GM23338 (cell line): ENCODE results near the gene PTPRF. TPM values are rescaled to one million over a fixed set of nuclear protein-coding genes. Genes with fewer than 3 reads are reported as not detected.

ENCODE experiments used
- ATAC-seq: fragments of 200-7000 bp; cut with Tn5 transposase; 3 replicates; pipeline ENCODE4 v1.9.1; 2020
- DNase-seq: peaks from one replicate; pipeline ENCODE4 v3.0.0-alpha.2; 2015; ENCODE audit warnings: low spot score
- H2AFZ ChIP-seq: fragments of 200-600 bp; sonication (generic); 2 replicates; pipeline ENCODE4 v1.8.0; 2016; ENCODE audit warnings: antibody characterized with exemption, mild to moderate bottlenecking, moderate library complexity
- H3F3A ChIP-seq: fragments of 200-600 bp; sonication (generic); replicated peaks from 2 replicates; pipeline ENCODE4 v1.8.0; 2017; ENCODE audit warnings: antibody characterized with exemption, mixed run types, low read depth
- H3K27ac ChIP-seq: fragments of 200-600 bp; sonication (generic); 2 replicates; pipeline ENCODE4 v1.6.1; 2016; ENCODE audit warnings: low read depth
- H3K27me3 ChIP-seq: fragments of 200-600 bp; sonication (generic); 2 replicates; pipeline ENCODE4 v1.8.0; 2016; ENCODE audit warnings: mild to moderate bottlenecking, mixed run types, moderate library complexity; ENCODE audit not compliant: insufficient read depth
- H3K36me3 ChIP-seq: fragments of 200-600 bp; sonication (generic); 2 replicates; pipeline ENCODE4 v1.8.0; 2016; ENCODE audit warnings: mild to moderate bottlenecking; ENCODE audit not compliant: insufficient read depth
- H3K4me1 ChIP-seq: fragments of 200-600 bp; sonication (generic); 2 replicates; pipeline ENCODE4 v1.8.0; 2016; ENCODE audit warnings: mild to moderate bottlenecking, moderate library complexity; ENCODE audit not compliant: insufficient read depth
- H3K4me2 ChIP-seq: fragments of 200-600 bp; sonication (generic); 2 replicates; pipeline ENCODE4 v1.7.1; 2017; ENCODE audit warnings: mixed run types
- H3K4me3 ChIP-seq: fragments of 200-600 bp; sonication (generic); 2 replicates; pipeline ENCODE4 v1.6.1; 2016; ENCODE audit warnings: mixed run types
- H3K79me2 ChIP-seq: fragments of 200-600 bp; sonication (generic); replicated peaks from 2 replicates; pipeline ENCODE4 v1.8.0; 2017; ENCODE audit warnings: mild to moderate bottlenecking; ENCODE audit not compliant: insufficient read depth
- H3K9me2 ChIP-seq: fragments of 200-600 bp; sonication (generic); 2 replicates; pipeline ENCODE4 v1.8.0; 2017; ENCODE audit not compliant: insufficient read depth
- H4K20me1 ChIP-seq: fragments of 200-600 bp; sonication (generic); replicated peaks from 2 replicates; pipeline ENCODE4 v1.8.0; 2017; ENCODE audit warnings: mild to moderate bottlenecking; ENCODE audit not compliant: insufficient read depth
- H3K27ac Mint-ChIP-seq: 2 replicates; pipeline ENCODE4 v1.8.0; 2020; ENCODE audit warnings: inconsistent platforms, mild to moderate bottlenecking, moderate library complexity, mixed read lengths
- H3K27me3 Mint-ChIP-seq: 3 replicates; pipeline ENCODE4 v1.8.0; 2022; ENCODE audit warnings: low read depth, mild to moderate bottlenecking, moderate library complexity, mixed read lengths, inconsistent platforms; ENCODE audit not compliant: insufficient read depth, poor library complexity
- H3K36me3 Mint-ChIP-seq: 3 replicates; pipeline ENCODE4 v1.8.0; 2021; ENCODE audit warnings: low read depth, mild to moderate bottlenecking, inconsistent platforms, moderate library complexity, mixed read lengths
- H3K4me1 Mint-ChIP-seq: 3 replicates; pipeline ENCODE4 v1.8.0; 2020; ENCODE audit warnings: mild to moderate bottlenecking, inconsistent platforms, mixed read lengths
- H3K4me3 Mint-ChIP-seq: 3 replicates; pipeline ENCODE4 v1.8.0; 2021; ENCODE audit warnings: moderate library complexity, mild to moderate bottlenecking, inconsistent platforms, mixed read lengths
- H3K9me3 Mint-ChIP-seq: 3 replicates; pipeline ENCODE4 v1.8.0; 2020; ENCODE audit warnings: moderate library complexity, mild to moderate bottlenecking, inconsistent platforms, mixed read lengths
- CREB1 ChIP-seq: fragments of 250-450 bp; sonication (Bioruptor Pico); IDR thresholded peaks from 2 replicates; pipeline ENCODE4 v1.5.0; 2020; ENCODE audit warnings: low read depth, mild to moderate bottlenecking, moderate library complexity
- EZH2phosphoT487 ChIP-seq: fragments of 200-600 bp; sonication (generic); IDR thresholded peaks from one replicate; pipeline ENCODE4 v1.8.1; 2018; ENCODE audit warnings: antibody characterized with exemption; ENCODE audit not compliant: unreplicated experiment
- NANOG ChIP-seq: IDR thresholded peaks from 2 replicates; pipeline ENCODE4 v1.6.1; 2016; ENCODE audit warnings: antibody characterized with exemption, borderline replicate concordance
- POLR2AphosphoS5 ChIP-seq: IDR thresholded peaks from 2 replicates; pipeline ENCODE4 v1.6.1; 2016; ENCODE audit warnings: antibody characterized with exemption, low read depth
- STAT1 ChIP-seq: IDR thresholded peaks from one replicate; pipeline ENCODE4 v1.6.1; 2016; ENCODE audit warnings: antibody characterized with exemption; ENCODE audit not compliant: unreplicated experiment
- ZNF114 ChIP-seq: fragments of 250-450 bp; sonication (Bioruptor Pico); IDR thresholded peaks from 2 replicates; pipeline ENCODE4 v1.5.0; 2020; ENCODE audit warnings: mild to moderate bottlenecking, moderate library complexity
- polyA plus RNA-seq: library from polyadenylated mRNA; unstranded; fragments of >200 nt; fragmentation: Nextera tagmentation; extraction: Ambion mirVana; gene quantifications from 2 replicates; pipeline ENCODE4 v1.2.1, GENCODE V29; 2016
- total RNA-seq: library from RNA; depleted of rRNA; stranded (reverse); fragments of >200 nt; shearing (Covaris generic); gene quantifications from 2 replicates; pipeline ENCODE4 v1.2.3, GENCODE V29; 2014
- TF ChIP-seq, protein P1 (sequence below): IDR thresholded peaks from one replicate; pipeline ENCODE4 v1.6.1; 2018; ENCODE audit warnings: antibody characterized with exemption; ENCODE audit not compliant: unreplicated experiment
- TF ChIP-seq, protein P2 (sequence below), 2 experiments: fragments of 200-600 bp in 1 of 2; sonication (generic) in 1 of 2; conservative IDR thresholded peaks; 2 replicates each; pipeline versions ENCODE4 v1.5.1 to v1.6.1; 2016 to 2017; ENCODE audit warnings: antibody characterized with exemption in 2 of 2, low read depth in 2 of 2, mild to moderate bottlenecking in 2 of 2, moderate library complexity in 1 of 2
- TF ChIP-seq, protein P3 (sequence below): IDR thresholded peaks from 2 replicates; pipeline ENCODE4 v1.6.1; 2016; ENCODE audit warnings: antibody characterized with exemption

The PTPRF gene
- total and polyA plus RNA-seq, 2 experiments from 2014 or later, result 52.4 to 173 TPM

DNA sequence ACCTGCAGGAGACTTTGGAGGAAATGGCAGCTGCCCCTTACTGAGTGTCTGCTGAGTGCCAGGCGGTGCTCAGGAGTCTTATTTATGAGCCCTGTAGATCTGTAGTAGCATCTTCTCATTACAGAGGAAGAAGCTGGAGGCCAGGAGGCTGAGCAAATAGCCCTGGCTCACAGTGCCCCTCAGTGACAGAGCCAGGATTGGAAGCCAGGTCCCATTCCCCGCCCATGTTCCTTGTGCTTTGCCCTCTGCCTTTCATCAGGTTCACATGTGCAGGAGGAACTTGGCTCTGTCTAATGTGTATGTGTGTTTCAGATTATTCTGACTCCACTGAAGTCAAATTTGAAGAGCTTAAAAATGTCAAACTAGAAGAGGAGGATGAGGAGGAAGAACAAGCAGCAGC, 140.5 kb downstream of the PTPRF start (continued):
- TF ChIP-seq, protein P1, sequence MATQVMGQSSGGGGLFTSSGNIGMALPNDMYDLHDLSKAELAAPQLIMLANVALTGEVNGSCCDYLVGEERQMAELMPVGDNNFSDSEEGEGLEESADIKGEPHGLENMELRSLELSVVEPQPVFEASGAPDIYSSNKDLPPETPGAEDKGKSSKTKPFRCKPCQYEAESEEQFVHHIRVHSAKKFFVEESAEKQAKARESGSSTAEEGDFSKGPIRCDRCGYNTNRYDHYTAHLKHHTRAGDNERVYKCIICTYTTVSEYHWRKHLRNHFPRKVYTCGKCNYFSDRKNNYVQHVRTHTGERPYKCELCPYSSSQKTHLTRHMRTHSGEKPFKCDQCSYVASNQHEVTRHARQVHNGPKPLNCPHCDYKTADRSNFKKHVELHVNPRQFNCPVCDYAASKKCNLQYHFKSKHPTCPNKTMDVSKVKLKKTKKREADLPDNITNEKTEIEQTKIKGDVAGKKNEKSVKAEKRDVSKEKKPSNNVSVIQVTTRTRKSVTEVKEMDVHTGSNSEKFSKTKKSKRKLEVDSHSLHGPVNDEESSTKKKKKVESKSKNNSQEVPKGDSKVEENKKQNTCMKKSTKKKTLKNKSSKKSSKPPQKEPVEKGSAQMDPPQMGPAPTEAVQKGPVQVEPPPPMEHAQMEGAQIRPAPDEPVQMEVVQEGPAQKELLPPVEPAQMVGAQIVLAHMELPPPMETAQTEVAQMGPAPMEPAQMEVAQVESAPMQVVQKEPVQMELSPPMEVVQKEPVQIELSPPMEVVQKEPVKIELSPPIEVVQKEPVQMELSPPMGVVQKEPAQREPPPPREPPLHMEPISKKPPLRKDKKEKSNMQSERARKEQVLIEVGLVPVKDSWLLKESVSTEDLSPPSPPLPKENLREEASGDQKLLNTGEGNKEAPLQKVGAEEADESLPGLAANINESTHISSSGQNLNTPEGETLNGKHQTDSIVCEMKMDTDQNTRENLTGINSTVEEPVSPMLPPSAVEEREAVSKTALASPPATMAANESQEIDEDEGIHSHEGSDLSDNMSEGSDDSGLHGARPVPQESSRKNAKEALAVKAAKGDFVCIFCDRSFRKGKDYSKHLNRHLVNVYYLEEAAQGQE, result no peak
- no peak for TF ChIP-seq STAT1

DNA sequence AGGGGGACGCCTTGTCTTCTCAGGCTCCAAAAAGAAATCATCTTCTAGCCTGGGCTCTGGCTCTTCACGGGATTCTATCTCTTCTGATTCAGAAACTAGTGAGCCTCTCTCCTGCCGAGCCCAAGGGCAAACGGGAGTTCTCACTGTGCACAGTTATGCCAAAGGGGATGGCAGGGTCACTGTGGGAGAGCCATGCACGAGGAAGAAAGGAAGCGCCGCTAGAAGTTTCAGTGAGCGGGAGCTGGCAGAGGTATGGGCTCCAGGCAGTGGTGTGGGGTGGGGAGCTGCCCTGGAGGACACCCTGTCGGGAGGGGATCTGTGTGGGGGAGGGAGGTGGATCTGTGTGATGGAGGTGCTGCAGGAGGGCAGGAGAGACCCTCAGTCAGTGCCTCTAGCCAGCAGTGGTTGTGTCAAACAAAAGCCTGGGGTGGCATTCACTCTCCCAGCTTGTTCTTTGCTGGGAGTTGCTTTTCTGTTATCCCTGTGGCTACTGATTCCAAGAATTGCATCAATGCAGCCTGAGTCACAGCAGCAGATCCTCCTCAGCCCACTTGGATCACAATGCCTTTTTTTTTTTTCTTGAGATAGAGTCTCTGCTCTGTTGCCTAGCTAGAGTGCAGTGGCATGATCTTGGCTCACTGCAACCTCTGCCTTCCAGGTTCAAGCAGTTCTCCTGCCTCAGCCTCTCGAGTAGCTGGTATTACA, 141.1 kb downstream of the PTPRF start:
- no peak overlapping the region for H3K4me3 Mint-ChIP-seq
- H3K36me3 ChIP-seq, result peaks cover 85% of the 10 kb centered on the region
- H3K27ac Mint-ChIP-seq, result peak overlapping the region; percentile 29; the same call in 1 of the 2 replicates
- H3K36me3 Mint-ChIP-seq, result peaks cover 91% of the 10 kb centered on the region
- ATAC-seq, result no peak
- DNase-seq, result no peak
- H3K9me3 Mint-ChIP-seq, result no peaks in the 10 kb centered on the region
- H4K20me1 ChIP-seq, result peaks cover 57% of the 10 kb centered on the region
- peaks cover 7% of the 10 kb centered on the region for H3K27me3 Mint-ChIP-seq
- H3K4me1 Mint-ChIP-seq, result no peaks in the 10 kb centered on the region
- H3K4me3 ChIP-seq, result no peak overlapping the region
- H3F3A ChIP-seq, result peaks cover 23% of the 10 kb centered on the region; the same call in 1 of the 2 replicates
- H3K79me2 ChIP-seq, result peaks cover 66% of the 10 kb centered on the region
- no peaks in the 10 kb centered on the region for H3K27me3 ChIP-seq
- H3K27ac ChIP-seq, result no peak overlapping the region
- no peaks in the 10 kb centered on the region for H3K9me2 ChIP-seq
- H3K4me2 ChIP-seq, result no peak overlapping the region
- H3K4me1 ChIP-seq, result no peaks in the 10 kb centered on the region
- H2AFZ ChIP-seq, result no peak overlapping the region
- TF ChIP-seq ZNF114 (CRISPR knock-in tag) (no peak), EZH2phosphoT487 (no peak), NANOG (no peak), CREB1 (CRISPR knock-in tag) (no peak), POLR2AphosphoS5 (no peak), STAT1 (no peak)
- TF ChIP-seq, protein P1, result no peak
- TF ChIP-seq, protein P2, sequence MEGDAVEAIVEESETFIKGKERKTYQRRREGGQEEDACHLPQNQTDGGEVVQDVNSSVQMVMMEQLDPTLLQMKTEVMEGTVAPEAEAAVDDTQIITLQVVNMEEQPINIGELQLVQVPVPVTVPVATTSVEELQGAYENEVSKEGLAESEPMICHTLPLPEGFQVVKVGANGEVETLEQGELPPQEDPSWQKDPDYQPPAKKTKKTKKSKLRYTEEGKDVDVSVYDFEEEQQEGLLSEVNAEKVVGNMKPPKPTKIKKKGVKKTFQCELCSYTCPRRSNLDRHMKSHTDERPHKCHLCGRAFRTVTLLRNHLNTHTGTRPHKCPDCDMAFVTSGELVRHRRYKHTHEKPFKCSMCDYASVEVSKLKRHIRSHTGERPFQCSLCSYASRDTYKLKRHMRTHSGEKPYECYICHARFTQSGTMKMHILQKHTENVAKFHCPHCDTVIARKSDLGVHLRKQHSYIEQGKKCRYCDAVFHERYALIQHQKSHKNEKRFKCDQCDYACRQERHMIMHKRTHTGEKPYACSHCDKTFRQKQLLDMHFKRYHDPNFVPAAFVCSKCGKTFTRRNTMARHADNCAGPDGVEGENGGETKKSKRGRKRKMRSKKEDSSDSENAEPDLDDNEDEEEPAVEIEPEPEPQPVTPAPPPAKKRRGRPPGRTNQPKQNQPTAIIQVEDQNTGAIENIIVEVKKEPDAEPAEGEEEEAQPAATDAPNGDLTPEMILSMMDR (conservative IDR thresholded peaks at IDR 0.05; ENCODE audit: low read depth in 2 of 2), result no peak
- TF ChIP-seq, protein P3, sequence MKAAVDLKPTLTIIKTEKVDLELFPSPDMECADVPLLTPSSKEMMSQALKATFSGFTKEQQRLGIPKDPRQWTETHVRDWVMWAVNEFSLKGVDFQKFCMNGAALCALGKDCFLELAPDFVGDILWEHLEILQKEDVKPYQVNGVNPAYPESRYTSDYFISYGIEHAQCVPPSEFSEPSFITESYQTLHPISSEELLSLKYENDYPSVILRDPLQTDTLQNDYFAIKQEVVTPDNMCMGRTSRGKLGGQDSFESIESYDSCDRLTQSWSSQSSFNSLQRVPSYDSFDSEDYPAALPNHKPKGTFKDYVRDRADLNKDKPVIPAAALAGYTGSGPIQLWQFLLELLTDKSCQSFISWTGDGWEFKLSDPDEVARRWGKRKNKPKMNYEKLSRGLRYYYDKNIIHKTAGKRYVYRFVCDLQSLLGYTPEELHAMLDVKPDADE, result no peak
